Hematopoietic multipotent progenitor cell treated with erythropoietin and hydrocortisone succinate and interleukin-3 and kit ligand, for 6 days (in vitro differentiated cells): Measurements from ENCODE around the gene KIAA1671.

Experiments used
- DNase-seq: peaks from one replicate; pipeline ENCODE4 v3.0.0-alpha.2; 2015

Gene KIAA1671

GRCh38 chr22:25120761-25121212, 168.3 kb downstream of the KIAA1671 start:
- no peak for DNase-seq

GRCh38 chr22:25122136-25122764, 169.7 kb downstream of the KIAA1671 start:
- DNase-seq = no peak

GRCh38 chr22:25123677-25124076, 171.2 kb downstream of the KIAA1671 start:
- DNase-seq = no peak

DNA sequence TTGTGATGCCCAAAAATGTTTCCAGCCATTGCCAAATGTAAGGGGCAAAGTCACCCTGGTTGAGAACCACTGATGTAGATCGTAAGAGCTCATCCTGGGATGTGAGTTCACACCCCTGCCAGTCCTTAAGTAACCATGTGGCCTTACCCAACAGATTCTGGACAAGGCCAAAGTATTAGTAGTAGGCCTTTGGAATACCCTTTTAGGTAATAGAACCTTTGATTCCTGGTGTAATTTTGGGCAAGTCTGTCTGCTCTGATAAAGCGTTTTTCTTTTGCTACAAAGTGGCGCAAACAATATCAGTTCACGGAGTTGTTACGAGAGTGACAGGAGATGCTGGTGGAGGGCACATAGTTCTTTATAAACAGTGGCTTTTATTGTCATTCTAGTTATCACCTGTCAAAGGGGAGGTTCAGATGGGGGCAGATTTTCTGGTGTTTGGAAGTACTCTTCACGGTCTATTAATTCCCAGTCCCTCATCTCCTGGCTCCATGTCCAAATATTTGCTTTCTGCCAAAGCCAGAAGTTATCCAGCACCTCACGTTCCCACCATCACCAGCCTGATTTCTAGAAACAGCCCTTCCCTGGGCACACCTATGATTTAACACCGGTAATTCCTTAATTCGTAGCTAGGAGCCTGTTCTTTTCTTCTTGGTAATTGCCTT, 173.3 kb downstream of the KIAA1671 start:
- DNase-seq = no peak

DNA sequence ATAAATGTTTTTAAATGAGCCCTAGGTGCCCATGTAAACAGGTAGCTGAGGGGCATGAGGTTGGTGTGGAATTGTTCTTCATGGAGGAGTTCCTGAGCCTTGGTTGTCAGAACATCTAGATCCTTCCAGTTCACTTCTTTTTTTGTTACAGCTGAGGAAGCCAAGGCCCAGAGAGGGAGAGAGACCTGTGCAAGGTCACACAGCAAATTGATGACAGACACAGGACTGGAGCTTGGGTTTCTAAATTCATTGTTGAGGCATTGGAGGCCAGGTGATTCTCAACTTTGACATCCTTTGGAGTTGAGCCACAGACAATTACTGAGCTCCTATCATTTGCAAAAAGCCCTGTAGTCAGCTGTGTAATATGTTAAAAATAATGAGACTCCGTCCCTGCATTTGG, 174.0 kb downstream of the KIAA1671 start:
- no peak for DNase-seq

DNA sequence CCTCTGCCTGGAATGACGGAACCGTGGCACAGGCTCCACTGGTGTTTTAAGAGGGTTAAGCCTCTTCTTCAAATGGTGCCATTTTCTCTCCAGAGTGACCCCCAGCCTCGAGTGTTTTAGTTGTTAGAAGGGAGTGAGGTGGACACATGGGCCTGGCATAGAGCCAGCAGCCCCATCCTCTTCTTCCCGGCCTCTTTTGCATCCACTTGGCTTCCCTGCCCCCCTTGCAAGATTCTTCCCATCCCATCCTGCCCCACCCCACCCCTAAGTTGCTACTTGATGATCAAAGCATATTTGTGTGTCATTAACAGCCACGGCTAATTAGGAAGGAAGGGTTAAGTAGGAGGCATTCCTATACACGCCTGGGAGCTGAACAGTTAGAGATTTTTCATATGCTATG, 174.8 kb downstream of the KIAA1671 start:
- DNase-seq = no peak

DNA sequence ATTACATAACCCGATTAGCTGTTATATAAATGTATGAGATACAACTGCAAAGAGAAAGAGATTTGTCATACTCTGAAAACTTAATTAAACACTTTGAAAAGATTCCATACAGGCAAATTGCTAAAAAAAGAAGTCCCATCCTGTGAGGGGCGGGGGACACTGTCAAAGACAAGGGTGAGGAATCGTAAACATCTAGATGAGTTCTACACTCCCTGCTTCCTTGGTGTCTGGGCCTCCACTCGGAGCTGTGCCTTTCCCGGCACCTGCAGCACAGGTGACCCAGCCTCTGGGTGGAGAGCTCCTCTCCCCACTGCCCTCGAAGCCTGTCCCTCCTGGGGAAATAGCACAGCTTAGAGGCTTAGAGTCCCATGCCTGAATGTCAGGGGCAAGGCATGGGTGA, 177.9 kb downstream of the KIAA1671 start:
- DNase-seq = no peak

DNA sequence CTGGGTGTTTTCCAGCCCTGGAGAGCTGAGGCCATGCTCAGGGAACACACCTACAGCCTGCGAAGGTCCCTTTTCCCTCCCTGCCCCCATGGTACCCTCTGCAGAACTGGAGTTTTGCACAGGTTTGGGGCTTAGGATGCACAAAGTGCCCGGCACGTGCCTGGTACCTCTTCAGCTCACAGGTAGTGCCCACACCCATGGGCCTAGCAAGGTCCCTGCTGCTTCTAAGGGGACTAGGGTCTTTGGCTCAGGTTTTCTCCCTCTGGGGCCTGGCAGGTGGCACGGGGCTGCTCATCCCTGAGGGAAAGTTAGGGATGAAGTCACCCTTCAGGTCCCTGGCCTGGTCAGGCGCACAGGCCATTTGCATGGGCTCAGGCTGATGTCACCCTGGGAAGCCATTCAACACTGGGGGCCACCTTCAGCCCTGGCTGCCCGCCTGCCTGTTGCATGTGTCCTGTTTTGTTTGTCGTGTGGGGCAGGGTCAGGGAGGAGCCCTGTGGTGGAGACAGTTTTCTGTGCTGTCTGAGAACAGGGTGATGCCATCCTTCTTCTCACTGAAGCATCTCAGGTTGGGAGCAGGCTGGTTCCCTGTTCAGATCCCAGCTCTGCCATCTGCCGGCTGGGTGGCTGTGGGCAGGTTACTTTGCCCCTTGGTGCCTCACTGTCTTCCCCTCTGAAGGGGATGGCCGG, 178.8 kb downstream of the KIAA1671 start:
- no peak for DNase-seq

GRCh38 chr22:25134028-25134427, 181.5 kb downstream of the KIAA1671 start:
- DNase-seq = no peak

DNA sequence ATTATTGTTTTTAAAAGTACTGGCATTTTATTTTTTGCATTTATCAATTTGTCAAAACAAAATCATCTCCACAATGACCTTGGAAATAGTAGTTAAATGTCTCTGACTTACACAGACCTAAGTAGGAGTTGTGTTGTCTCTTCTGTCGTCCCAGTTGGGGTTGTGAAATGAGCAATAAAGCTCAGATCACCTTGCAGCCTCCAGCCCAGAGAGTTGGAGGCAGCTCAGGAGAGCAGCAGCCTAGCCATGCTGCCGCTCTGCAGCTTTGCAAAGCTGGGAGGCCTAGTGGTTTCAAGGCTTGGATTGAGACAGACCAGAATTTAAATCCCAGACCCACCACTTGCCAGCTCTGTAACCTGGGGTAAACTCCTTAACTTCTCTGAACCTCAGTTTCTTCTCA, 181.9 kb downstream of the KIAA1671 start:
- DNase-seq = no peak

- DNase-seq = no peak
Observed at GRCh38 chr22:25136953-25137576, 184.5 kb downstream of the KIAA1671 start.

- peak; percentile 30 for DNase-seq
Observed at GRCh38 chr22:25137577-25138525, 185.3 kb downstream of the KIAA1671 start.

- DNase-seq = no peak
Observed at GRCh38 chr22:25139062-25139461, 186.5 kb downstream of the KIAA1671 start.

DNA sequence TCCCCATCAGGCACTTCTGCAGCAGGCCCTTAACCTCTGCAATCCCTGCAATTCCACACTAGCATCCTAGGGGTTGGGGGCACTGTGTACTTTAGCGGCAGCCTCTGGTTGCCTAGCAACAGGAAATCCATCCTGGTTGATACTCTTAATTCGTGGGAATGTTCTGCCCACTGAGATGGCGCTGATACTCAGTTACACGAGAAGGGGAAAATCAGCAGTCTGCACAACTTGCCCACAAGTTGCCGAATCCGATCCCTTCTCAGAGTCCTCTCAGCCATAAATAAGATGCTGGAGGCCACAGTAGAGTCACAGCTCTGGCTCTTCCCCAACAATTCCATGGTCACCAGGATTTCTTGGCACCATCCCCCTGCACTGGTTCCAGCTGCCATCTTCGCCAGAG, 189.6 kb downstream of the KIAA1671 start:
- DNase-seq = no peak

GRCh38 chr22:25143156-25144076, 190.9 kb downstream of the KIAA1671 start:
- DNase-seq = no peak

DNA sequence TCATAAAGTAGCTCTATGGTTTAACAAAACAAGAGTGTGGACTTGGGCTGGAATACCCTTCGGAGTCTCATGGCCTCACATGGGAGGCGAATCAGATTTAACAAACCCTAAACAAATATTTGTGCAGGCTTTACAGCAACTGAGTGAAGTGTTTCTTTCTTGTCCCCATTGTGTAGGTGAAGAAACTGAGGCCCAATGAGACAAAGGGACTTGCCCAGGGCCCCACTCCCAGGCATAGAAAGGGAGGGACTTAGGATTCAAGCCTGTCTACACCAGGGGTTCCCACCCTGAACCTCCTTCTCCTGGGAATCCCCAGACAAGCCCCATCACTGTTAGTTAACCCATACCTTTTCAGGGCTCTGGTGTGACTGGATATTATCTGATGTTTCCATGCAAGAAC, 192.0 kb downstream of the KIAA1671 start:
- DNase-seq = no peak

GRCh38 chr22:25146307-25146706, 193.8 kb downstream of the KIAA1671 start:
- DNase-seq = no peak

- DNase-seq = no peak
Observed at GRCh38 chr22:25146906-25147641, 194.6 kb downstream of the KIAA1671 start.

- no peak for DNase-seq
Observed at GRCh38 chr22:25147642-25147928, 195.1 kb downstream of the KIAA1671 start.

DNA sequence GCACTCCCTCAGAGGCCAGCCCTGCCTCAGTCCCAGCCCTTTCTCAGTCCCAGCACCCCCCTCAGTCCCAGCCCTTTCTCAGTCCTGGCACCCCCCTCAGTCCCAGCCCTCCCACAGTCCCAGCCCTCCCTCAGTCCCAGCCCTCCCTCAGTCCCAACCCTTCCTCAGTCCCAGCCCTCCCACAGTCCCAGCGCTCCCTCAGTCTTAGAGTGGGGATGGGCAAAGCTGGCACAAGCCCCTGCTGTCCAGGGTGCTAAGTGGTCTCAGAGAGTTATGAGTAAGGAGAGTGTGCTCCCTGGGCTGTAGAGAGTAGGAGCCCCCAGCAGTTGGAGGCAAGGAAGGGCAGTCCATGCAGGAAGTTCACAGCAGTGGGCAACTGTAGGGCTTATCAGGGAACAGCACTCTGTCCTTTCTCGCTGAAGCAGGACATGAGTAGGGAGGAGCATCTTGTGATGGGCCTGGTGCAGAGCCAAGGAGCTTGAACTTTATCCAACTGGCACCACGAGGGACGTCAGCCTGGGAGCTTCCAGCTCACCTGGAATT, 195.7 kb downstream of the KIAA1671 start:
- DNase-seq = peak; percentile 91

DNA sequence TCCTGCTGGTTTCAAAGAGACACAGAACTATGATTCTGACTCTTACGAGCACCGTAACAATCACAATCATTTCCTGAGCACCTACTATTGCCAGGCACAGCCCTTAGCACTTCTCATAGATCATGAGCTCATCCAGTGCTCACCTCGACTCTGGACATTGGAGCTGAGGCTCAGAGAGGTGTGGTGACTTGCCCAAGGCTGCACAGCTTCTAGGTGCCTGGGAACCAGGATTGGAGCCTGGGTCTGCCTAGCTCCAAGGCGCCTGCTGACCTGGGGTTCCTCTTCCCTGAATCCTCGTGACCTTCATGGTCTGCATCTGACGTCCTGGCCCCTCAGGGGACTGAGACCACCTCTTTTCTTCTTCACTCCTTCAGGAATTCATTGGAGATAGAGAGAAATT, 196.5 kb downstream of the KIAA1671 start:
- DNase-seq = no peak
